NCI-H187 treated with DMSO at 0.1 percent for 48 hours (cell line): ENCODE results near the gene HNF4A.

ENCODE experiments used
- DNase-seq: peaks from one replicate; lab custom pipeline; 2025; lab: John Stamatoyannopoulos, UW

Gene HNF4A

DNA sequence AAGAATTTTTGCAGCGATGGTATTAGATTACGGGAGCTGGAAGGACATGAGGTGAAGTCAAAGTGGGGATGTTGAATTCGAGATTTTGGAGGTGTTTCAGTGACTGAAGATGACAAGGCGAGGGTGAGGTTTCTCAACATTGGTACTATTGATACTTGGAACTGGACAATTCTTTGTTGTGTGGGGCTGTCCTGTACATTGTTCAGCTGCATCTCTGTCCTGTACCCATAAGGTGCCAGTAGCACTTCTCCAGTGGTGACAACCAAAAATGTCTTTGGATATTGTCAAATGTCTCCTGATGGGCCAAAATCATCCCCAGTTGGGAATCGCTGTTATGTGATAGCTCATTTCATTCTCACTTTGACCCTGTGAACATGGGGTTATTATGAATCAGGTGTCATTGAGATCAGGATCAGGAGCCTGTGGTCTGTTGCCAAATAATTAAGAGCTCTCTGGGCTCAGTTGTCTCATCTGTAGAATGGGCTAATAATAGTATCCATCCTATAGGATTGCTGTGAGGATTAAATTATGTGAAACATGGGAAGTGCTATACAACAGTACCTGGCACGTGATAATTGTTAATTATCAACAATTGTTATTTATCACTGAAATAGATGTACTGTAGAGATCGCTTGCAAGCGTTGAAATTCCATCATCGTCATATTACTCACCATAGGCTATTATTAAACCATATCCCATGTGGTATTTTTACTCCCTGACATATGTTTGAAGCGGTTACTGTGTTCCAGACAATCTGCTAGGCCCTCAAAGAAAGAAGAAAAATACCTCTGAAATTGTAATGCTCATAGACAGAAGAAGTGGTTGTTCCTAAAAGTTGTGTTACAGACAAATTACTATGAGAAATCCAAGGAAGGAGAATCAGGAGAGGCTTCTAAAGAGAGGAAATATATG, 71.6 kb downstream of the HNF4A start:
- DNase-seq, result no peak

DNA sequence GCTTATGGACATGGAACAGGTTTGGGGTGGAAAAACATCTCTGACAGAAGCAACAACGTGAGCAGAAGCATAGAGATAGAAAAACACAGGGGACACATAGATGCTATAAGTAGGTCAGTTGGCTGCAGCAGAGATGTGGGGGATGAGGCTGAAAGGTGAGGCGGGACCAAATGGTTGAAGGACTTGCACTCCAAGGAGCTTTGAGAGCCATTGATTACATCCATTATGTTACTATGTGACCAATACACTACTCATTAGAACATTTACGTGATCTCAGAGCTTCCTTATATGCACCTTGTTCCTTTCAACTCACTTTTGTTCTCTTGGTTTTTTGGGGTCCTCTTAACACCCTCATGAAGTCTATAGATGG, 72.3 kb downstream of the HNF4A start:
- no peak for DNase-seq

DNA sequence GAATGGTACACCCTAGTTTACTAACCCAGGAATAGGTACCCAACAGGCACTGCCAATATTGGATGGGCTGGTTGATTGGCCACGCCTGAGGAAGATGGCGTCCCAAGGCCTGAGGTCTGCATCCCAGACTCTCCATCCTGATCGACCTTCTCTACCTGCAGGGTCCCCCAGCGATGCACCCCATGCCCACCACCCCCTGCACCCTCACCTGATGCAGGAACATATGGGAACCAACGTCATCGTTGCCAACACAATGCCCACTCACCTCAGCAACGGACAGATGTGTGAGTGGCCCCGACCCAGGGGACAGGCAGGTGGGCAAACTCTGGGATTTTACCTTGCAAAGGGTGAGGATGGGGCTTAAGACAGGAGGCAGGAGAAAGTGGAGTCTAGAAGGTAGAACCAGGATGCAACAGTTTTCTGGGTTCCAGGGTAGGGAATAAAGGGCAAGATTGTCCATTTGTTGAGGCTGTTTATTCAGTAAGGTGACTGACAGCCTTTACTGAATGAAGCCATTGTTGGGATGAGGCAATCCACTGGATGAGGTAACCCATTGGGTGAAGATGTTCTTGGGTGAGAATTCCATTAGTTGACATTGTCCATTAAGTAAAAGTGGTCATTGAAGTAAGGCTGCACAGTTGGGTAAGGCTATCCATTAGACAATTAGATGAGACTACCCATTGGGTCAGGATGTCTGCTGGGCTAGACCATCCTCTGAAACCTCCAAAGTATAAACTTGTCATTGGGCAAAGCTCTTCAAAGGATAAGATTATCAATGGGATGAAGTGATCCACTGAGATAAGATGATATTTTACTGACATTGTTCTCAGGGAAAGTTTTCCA, 72.9 kb downstream of the HNF4A start:
- no peak for DNase-seq

DNA sequence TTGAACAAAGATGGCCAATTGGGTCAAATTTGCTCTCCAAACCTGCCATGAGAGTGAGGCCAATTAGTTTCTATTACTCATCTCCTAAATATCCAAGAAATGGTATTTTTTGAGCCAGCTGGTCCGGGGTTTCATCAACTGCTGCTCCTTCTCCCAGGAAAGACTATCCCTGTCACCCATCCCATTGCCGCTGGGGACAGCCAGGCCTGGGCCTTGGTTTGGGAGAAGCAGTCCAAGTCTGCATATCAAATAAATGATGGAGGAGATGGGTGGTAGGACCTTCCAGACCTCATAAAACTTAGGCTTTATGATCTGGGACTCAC, 73.5 kb downstream of the HNF4A start:
- DNase-seq, result no peak

DNA sequence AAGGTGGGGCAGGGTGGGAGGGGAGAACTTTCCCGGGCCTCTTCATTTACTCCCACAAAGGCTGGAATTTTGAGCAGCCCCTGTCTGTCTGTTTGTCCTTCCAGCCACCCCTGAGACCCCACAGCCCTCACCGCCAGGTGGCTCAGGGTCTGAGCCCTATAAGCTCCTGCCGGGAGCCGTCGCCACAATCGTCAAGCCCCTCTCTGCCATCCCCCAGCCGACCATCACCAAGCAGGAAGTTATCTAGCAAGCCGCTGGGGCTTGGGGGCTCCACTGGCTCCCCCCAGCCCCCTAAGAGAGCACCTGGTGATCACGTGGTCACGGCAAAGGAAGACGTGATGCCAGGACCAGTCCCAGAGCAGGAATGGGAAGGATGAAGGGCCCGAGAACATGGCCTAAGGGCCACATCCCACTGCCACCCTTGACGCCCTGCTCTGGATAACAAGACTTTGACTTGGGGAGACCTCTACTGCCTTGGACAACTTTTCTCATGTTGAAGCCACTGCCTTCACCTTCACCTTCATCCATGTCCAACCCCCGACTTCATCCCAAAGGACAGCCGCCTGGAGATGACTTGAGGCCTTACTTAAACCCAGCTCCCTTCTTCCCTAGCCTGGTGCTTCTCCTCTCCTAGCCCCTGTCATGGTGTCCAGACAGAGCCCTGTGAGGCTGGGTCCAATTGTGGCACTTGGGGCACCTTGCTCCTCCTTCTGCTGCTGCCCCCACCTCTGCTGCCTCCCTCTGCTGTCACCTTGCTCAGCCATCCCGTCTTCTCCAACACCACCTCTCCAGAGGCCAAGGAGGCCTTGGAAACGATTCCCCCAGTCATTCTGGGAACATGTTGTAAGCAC, 74.1 kb downstream of the HNF4A start:
- no peak for DNase-seq

DNA sequence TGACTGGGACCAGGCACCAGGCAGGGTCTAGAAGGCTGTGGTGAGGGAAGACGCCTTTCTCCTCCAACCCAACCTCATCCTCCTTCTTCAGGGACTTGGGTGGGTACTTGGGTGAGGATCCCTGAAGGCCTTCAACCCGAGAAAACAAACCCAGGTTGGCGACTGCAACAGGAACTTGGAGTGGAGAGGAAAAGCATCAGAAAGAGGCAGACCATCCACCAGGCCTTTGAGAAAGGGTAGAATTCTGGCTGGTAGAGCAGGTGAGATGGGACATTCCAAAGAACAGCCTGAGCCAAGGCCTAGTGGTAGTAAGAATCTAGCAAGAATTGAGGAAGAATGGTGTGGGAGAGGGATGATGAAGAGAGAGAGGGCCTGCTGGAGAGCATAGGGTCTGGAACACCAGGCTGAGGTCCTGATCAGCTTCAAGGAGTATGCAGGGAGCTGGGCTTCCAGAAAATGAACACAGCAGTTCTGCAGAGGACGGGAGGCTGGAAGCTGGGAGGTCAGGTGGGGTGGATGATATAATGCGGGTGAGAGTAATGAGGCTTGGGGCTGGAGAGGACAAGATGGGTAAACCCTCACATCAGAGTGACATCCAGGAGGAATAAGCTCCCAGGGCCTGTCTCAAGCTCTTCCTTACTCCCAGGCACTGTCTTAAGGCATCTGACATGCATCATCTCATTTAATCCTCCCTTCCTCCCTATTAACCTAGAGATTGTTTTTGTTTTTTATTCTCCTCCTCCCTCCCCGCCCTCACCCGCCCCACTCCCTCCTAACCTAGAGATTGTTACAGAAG, 75.0 kb downstream of the HNF4A start:
- DNase-seq, result no peak

DNA sequence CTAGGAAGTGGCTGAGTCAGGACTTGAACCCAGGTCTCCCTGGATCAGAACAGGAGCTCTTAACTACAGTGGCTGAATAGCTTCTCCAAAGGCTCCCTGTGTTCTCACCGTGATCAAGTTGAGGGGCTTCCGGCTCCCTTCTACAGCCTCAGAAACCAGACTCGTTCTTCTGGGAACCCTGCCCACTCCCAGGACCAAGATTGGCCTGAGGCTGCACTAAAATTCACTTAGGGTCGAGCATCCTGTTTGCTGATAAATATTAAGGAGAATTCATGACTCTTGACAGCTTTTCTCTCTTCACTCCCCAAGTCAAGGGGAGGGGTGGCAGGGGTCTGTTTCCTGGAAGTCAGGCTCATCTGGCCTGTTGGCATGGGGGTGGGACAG, 75.6 kb downstream of the HNF4A start:
- no peak for DNase-seq

DNA sequence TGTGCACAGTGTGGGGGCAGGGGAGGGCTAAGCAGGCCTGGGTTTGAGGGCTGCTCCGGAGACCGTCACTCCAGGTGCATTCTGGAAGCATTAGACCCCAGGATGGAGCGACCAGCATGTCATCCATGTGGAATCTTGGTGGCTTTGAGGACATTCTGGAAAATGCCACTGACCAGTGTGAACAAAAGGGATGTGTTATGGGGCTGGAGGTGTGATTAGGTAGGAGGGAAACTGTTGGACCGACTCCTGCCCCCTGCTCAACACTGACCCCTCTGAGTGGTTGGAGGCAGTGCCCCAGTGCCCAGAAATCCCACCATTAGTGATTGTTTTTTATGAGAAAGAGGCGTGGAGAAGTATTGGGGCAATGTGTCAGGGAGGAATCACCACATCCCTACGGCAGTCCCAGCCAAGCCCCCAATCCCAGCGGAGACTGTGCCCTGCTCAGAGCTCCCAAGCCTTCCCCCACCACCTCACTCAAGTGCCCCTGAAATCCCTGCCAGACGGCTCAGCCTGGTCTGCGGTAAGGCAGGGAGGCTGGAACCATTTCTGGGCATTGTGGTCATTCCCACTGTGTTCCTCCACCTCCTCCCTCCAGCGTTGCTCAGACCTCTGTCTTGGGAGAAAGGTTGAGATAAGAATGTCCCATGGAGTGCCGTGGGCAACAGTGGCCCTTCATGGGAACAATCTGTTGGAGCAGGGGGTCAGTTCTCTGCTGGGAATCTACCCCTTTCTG, 76.2 kb downstream of the HNF4A start:
- no peak for DNase-seq

DNA sequence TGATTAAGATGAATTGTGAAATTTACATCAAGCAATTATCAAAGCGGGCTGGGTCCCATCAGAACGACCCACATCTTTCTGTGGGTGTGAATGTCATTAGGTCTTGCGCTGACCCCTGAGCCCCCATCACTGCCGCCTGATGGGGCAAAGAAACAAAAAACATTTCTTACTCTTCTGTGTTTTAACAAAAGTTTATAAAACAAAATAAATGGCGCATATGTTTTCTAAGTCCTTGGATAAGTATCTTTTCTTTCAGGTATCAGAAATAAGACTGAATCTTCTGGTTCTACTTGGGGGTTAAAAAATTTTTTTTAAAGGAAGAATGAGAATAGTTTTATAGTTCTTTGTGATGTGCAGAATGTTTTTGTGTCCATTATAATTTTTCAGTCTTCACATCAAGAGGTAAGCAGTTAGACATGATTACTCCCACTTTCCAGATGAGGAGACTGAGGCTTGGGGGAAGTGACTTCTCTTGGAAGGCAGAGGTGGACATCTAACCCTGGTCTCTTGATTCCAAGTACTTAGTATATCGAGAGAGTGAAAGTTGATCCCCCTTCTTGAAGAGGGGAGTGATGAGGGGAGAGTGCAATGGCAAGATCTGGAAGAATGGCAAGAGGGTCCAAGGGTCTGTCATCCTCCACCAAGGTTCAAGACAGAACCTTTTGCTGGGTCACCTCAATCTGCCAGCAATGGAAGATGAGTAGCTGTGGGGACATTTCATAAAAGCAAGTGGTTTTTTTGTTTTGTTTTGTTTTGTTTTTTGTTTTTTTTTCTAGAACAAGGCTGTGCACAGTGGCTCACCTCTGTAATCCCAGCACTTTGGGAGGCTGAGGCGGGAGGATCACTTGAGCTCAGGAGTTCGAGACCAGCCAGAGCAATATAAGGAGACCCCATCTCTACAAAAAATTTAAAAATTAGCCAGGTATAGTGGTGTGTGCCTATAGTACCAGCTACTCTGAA, 77.4 kb downstream of the HNF4A start:
- no peak for DNase-seq

DNA sequence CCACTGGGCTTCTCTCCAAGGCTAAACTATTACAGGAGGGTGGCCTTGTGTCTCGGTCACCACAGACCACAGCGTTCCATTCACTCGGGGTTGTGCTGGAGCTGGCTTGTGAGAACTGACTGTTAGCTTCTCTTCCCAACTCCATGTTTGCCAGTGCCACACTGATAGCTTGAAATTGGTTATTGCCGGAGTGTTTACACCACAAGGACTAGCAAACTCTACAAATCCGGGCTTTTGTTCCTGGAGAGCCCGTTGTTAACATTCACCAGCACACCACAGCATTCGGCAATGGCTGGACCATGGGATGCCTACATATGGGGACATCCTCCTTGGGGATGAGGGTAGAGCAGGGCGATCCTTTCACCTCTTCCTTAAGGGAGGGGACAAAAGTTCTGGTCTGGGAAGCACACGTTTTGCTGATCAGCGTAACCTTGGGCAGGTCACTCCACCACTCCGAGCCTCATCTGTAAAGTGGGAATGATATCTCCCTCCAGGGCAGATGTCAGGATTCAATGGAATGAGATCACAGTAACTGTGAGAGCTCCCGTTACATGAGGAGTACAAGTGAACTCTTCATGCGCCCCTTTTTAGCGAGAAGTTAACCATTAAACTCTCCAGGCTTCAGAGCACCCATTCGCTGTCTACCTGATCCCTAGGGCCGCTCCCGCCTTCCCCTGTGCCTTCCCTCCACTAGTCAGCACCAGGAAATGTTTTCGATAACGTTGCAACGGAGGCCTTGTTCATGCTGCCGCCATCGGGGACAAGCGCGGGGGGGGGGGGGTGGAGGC, 78.4 kb downstream of the HNF4A start:
- no peak for DNase-seq

DNA sequence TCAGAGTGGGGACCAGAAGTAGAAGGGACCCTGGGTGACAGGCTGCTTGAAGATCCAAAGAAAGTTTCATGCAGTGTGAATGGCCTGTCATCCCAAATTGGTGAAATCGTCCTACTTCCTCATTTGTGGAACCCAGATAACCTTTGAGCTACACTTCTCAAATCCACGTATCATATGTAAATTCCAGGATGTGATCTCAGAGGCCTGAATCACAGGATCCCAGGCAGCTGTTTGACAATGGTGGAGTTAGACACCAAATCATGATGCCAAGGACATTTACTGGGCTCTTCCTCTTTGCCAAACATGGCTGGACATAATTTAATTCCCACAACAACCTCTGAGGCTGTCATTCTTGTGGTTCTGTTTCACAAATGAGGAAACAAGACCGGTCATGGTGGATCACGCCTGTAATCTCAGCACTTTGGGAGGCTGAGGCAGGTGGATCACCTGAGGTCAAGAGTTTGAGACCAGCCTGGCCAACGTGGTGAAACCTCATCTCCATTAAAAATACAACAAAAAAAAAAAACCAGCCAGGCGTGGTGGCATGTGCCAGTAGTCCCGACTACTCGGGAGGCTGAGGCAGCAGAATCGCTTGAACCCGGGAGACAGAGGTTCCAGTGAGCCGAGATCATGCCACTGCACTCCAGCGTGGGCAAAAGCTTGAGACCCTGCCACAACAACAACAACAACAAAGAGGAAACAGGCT, 80.3 kb downstream of the HNF4A start:
- DNase-seq, result no peak

DNA sequence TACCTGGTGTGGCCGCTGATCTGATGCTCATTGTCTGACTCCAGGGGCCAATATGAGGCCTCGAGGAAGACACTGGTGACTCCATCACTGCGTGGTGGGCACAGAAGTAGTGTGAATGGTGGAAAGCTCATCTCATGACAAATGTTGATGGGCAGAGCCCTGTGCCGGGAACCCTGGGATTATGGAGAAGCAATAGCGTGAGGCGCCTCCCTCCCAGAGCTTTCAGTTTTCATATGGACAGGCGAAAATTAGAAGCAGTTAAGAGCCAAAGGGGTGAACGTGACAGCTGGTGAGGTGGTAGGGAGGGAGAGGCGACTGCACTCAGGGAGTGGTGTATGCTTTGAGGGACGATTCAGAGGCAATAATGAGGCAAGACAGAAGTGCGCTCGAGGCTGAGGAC, 80.9 kb downstream of the HNF4A start:
- no peak for DNase-seq

DNA sequence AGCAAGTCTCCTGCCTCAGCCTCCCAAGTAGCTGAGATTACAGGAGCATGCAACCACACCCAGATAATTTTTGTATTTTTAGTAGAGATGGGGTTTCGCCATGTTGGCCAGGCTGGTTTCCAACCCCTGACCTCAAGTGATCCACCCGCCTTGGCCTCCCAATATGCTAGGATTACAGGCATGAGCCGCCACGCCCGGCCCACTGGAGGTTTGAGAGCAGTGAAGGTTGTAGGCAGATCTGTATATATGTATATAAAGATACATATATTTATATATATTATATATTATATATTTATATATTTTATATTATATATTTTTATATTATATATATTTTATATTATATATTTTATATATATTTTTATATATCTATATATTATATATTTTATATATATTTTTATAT, 82.0 kb downstream of the HNF4A start:
- no peak for DNase-seq

DNA sequence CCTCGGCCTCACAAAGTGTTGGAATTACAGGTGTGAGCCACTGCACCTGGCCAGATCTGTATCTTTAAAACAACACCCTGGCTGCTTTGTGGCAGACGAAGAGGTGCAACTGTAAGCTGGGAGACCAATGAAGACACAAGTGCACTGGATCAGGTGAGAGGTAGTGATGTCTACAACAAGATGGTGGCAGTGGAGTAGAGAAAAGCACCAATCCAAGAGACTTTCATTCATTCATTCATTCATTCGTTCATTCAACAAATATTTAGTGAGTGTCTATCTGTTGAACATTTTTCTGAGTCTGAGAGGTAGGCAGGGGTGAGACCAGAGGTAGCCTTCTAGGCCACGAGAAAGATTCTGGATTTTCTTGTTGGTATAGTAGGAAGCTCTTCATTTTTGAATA, 83.3 kb downstream of the HNF4A start:
- DNase-seq, result no peak

DNA sequence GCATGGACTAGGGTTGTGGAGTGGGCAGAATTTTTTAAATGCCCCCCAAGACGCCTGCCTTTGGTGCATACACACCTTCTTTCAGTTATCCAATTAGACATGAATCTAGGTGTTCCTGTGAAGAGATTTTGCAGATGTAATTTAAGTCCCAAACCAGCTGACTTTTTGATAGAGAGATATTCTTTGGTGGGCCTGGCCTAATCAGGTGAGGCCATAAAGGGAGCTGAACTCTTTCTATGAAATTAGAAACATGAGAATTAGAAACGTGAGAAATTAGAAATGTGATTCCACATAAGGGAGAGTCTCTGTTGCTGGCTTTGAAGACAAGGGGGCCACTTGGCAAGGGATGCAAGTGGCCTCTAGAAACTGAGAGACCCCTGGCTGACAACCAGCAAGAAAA, 83.8 kb downstream of the HNF4A start:
- DNase-seq, result no peak

DNA sequence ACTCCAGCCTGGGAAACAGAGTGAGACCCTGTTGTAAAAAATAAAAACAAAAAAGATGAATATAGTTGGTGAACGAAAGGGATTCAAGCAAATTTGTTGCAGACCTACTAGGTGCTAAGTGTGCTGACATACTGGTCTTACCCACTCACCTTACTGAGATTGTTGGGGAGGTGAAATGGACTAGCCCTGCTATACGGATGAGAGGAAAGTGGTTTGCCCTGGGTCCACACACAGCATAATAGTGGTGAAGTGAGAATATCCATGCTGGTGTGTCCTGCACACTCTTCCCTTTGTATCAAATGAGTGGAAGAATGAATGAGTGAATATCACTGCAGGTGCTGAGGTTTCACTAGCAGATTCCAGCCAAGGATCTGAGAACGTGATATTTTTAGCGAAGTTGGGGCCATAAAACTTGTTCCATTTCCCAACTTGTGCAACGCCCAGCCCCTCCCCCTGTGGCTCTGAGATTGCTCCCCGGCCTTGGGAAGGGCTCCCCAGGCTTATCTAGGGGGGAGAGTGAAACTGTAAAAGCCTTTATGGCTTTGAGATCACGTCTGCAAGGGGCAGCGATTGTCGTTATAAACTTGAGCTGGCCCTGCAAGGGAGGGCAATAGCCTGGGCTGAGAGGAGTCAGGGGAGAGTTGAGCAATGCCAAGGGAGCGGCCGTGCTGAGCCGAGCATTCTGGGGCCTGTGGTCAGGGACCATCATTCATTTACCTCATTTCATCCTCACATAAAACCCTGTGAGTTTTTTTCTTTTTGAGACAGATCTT, 87.0 kb downstream of the HNF4A start:
- DNase-seq, result no peak
